MM.1S (cell line): ENCODE measurements around the gene EVA1A.

Experiments used
- CTCF ChIP-seq: fragments of 300-600 bp; sonication (generic); IDR thresholded peaks from 2 replicates; pipeline ENCODE4 v1.5.1; 2016; ENCODE audit warnings: antibody characterized with exemption, low read length, mixed read lengths
- EZH2 ChIP-seq: fragments of 300-600 bp; sonication (generic); optimal IDR thresholded peaks from 2 replicates; pipeline ENCODE3; 2017; ENCODE audit warnings: low read depth, mild to moderate bottlenecking, antibody characterized with exemption, low read length, mixed read lengths

DNA sequence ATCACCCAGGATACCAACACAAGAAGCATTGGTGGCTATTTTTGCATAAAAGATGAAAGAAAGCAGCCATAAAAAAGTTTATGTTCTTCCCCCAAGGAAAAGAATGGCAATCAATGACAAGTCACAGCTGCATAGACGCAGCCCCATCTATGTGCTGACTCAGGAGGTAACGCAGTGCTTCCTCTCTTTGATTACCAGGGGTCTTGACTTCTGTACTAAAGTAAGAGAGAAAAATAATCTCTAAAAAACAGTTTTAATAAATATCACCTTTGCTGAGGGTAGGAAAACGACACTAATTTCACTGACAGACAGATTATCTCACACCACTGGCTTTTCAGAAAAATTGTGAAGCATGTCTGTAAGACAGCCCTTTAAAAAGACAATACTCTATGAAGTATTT, 33.9 kb upstream of the EVA1A start:
- TF ChIP-seq CTCF (no peak), EZH2 (no peak)
